Hepatocyte (in vitro differentiated cells): ENCODE results near the gene CSH1.
A peak's percentile ranks its signal among the peaks of the same experiment; 100 is the strongest.

Experiments
- EZH2 ChIP-seq: fragments of 200-600 bp; sonication (generic); IDR thresholded peaks from 2 replicates; pipeline ENCODE4 v1.6.1; 2016; ENCODE audit warnings: antibody characterized with exemption, mild to moderate bottlenecking, borderline replicate concordance
- EZH2phosphoT487 ChIP-seq: fragments of 200-600 bp; sonication (generic); IDR thresholded peaks from one replicate; pipeline ENCODE4 v1.6.1; 2018; ENCODE audit warnings: antibody characterized with exemption, mild to moderate bottlenecking, low read depth, moderate library complexity; ENCODE audit not compliant: unreplicated experiment, severe bottlenecking
- TF ChIP-seq, protein P1 (sequence below): fragments of 200-600 bp; sonication (generic); IDR thresholded peaks from 2 replicates; pipeline ENCODE4 v1.5.1; 2016; ENCODE audit warnings: antibody characterized with exemption, mild to moderate bottlenecking; ENCODE audit not compliant: poor library complexity

DNA sequence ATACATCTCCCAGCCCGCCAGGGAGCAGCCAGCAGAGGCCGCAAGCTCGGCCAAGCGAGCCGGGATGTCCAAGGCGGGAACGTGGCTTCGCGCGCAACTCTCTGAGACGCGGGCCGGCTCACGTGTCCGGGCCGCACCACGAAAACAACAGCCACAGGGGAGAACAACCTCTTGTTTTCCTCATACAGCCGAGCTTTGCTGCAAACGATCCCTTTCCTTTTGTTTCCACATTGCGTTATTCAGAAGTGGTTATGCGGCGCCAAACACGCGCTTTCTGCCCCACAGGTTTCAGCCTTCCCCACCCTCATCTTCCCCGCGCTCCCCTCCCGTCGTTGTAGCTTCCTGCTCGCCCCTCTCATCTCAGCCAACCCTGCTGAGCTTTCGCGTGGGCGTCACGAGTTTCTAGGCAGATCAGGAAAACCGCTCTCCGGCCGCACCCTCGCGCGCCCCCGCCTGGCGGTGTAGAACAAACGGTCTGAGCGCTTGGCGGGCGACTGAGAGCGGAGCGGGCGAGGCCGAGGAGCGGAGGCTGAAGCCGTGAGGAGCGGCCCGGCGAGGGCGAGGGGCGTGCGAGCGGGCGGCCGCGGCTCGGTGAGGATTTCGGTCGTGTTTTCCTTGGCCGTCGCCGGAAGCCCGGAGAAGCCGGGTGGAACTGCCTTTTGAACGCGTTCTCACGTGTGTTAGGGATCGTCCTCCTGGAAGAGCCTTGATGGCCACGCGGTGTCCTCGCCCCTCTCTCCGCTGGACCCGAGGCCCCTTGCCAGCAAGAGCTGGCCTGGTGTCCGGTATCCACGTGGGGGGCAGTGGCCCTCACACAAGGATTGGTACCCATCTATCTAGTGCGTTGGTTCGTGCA lies 47.3 kb downstream of the CSH1 start:
- TF ChIP-seq, protein P1, sequence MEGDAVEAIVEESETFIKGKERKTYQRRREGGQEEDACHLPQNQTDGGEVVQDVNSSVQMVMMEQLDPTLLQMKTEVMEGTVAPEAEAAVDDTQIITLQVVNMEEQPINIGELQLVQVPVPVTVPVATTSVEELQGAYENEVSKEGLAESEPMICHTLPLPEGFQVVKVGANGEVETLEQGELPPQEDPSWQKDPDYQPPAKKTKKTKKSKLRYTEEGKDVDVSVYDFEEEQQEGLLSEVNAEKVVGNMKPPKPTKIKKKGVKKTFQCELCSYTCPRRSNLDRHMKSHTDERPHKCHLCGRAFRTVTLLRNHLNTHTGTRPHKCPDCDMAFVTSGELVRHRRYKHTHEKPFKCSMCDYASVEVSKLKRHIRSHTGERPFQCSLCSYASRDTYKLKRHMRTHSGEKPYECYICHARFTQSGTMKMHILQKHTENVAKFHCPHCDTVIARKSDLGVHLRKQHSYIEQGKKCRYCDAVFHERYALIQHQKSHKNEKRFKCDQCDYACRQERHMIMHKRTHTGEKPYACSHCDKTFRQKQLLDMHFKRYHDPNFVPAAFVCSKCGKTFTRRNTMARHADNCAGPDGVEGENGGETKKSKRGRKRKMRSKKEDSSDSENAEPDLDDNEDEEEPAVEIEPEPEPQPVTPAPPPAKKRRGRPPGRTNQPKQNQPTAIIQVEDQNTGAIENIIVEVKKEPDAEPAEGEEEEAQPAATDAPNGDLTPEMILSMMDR = peak; percentile 71
- TF ChIP-seq EZH2 (no peak), EZH2phosphoT487 (no peak)
